H1 (cell line): ENCODE measurements around the gene PLPPR3. TPM values are rescaled to one million over a fixed set of nuclear protein-coding genes. Genes with fewer than 3 reads are reported as not detected.

Experiments used
- CTCF ChIA-PET: fragments of 300-600 bp; sonication (Branson Sonifier 250); formaldehyde crosslinking; loops from one replicate; lab custom pipeline; 2021; ENCODE audit not compliant: partially characterized antibody; lab: Charles Lee
- POLR2A ChIA-PET: fragments of 300-600 bp; sonication (Branson Sonifier 250); formaldehyde crosslinking; loops from one replicate; lab custom pipeline; 2021; ENCODE audit warnings: inconsistent platforms; ENCODE audit not compliant: partially characterized antibody; lab: Charles Lee
- DNase-seq, 2 experiments: peaks; one replicate each; pipeline versions ENCODE4 v3.0.0 to v3.0.0-alpha.2; 2010 to 2022; ENCODE audit warnings: low spot score in 2 of 2, low read depth in 1 of 2, mixed read lengths in 1 of 2
- FAIRE-seq: peaks from 2 replicates; lab custom pipeline; 2011; peaks lifted over from hg19 to GRCh38; lab: Jason Lieb, UNC
- H2AFZ ChIP-seq: 2 replicates; pipeline ENCODE4 v1.8.1; 2012; ENCODE audit warnings: low read length, inconsistent platforms
- H2AK5ac ChIP-seq: 2 replicates; pipeline ENCODE4 v1.6.1; 2013; ENCODE audit warnings: low read depth, low read length
- H2BK120ac ChIP-seq: replicated peaks from 2 replicates; pipeline ENCODE3; 2013; ENCODE audit warnings: low read depth, low read length, inconsistent platforms
- H2BK12ac ChIP-seq: 2 replicates; pipeline ENCODE4 v1.6.1; 2013; ENCODE audit warnings: low read depth, low read length
- H2BK15ac ChIP-seq: 2 replicates; pipeline ENCODE4 v1.6.1; 2013; ENCODE audit warnings: low read length
- H2BK20ac ChIP-seq: 2 replicates; pipeline ENCODE4 v1.6.1; 2013; ENCODE audit warnings: low read length
- H2BK5ac ChIP-seq: 2 replicates; pipeline ENCODE4 v1.6.1; 2013; ENCODE audit warnings: low read depth, low read length
- H3K14ac ChIP-seq: 2 replicates; pipeline ENCODE4 v1.6.1; 2013; ENCODE audit warnings: inconsistent platforms; ENCODE audit not compliant: insufficient read length
- H3K18ac ChIP-seq: 2 replicates; pipeline ENCODE4 v1.6.1; 2013; ENCODE audit warnings: low read length; ENCODE audit errors: extremely low read depth
- H3K23ac ChIP-seq: 2 replicates; pipeline ENCODE4 v1.6.1; 2013; ENCODE audit warnings: inconsistent platforms; ENCODE audit not compliant: insufficient read length
- H3K23me2 ChIP-seq: 2 replicates; pipeline ENCODE4 v1.6.1; 2013; ENCODE audit warnings: low read depth, low read length
- H3K27ac ChIP-seq: 2 replicates; pipeline ENCODE4 v1.6.1; 2011; ENCODE audit warnings: low read depth, low read length, inconsistent platforms
- H3K27me3 ChIP-seq, 4 experiments: replicated peaks in 1 of 4; 1 replicate in 1 of 4; 2 replicates in 3 of 4; pipeline versions ENCODE4 v1.6.1 to v1.8.1; 2011 to 2013; ENCODE audit warnings: low read length in 3 of 4, mild to moderate bottlenecking in 3 of 4, inconsistent platforms in 2 of 4, mixed read lengths in 2 of 4, moderate library complexity in 1 of 4; ENCODE audit not compliant: control insufficient read depth in 3 of 4, insufficient read depth in 3 of 4; ENCODE audit errors: extremely low read depth in 1 of 4
- H3K36me3 ChIP-seq, 4 experiments: 2 replicates each; pipeline versions ENCODE4 v1.6.1 to v1.8.1; 2011 to 2013; ENCODE audit warnings: mild to moderate bottlenecking in 4 of 4, low read length in 3 of 4, moderate library complexity in 2 of 4, control low read depth in 1 of 4, inconsistent platforms in 1 of 4; ENCODE audit not compliant: insufficient read depth in 4 of 4, control insufficient read depth in 2 of 4
- H3K4ac ChIP-seq: replicated peaks from 2 replicates; pipeline ENCODE3; 2013; ENCODE audit warnings: low read length, low read depth, mixed read lengths, inconsistent platforms; ENCODE audit not compliant: insufficient read length
- H3K4me1 ChIP-seq, 4 experiments: replicated peaks in 1 of 4; 1 replicate in 1 of 4; 2 replicates in 3 of 4; pipeline versions ENCODE4 v1.6.1 to v1.8.1; 2011 to 2013; ENCODE audit warnings: low read length in 3 of 4, inconsistent platforms in 2 of 4, mixed read lengths in 1 of 4; ENCODE audit not compliant: insufficient read depth in 4 of 4, control insufficient read depth in 3 of 4
- H3K4me2 ChIP-seq, 2 experiments: 2 replicates each; pipeline versions ENCODE4 v1.6.1 to v1.8.1; 2011 to 2013; ENCODE audit warnings: low read depth in 2 of 2, low read length in 2 of 2, control low read depth in 1 of 2, inconsistent platforms in 1 of 2, mild to moderate bottlenecking in 1 of 2; ENCODE audit not compliant: insufficient read depth in 1 of 2
- H3K4me3 ChIP-seq, 4 experiments: fragments of 200-600, 300-600 bp in 1 of 4; sonication (generic), shearing (Covaris generic), sonication (Bioruptor Twin) in 1 of 4; 2 replicates each; pipeline versions ENCODE4 v1.5.1 to v1.8.1; 2011 to 2016; ENCODE audit warnings: low read length in 4 of 4, low read depth in 3 of 4, control low read depth in 2 of 4, inconsistent platforms in 2 of 4, mild to moderate bottlenecking in 2 of 4, mixed read lengths in 1 of 4, moderate library complexity in 1 of 4; ENCODE audit not compliant: insufficient read depth in 2 of 4; ENCODE audit errors: extremely low read depth in 1 of 4
- H3K56ac ChIP-seq: replicated peaks from 2 replicates; pipeline ENCODE3; 2013; ENCODE audit warnings: low read depth, mild to moderate bottlenecking, mixed read lengths, low read length, inconsistent platforms; ENCODE audit not compliant: insufficient read length
- H3K79me1 ChIP-seq: 2 replicates; pipeline ENCODE4 v1.6.1; 2013; ENCODE audit warnings: low read depth, low read length, control low read depth
- H3K79me2 ChIP-seq, 2 experiments: 2 replicates each; pipeline versions ENCODE4 v1.6.1 to v1.8.1; 2012 to 2013; ENCODE audit warnings: low read length in 2 of 2, mild to moderate bottlenecking in 2 of 2, inconsistent platforms in 1 of 2; ENCODE audit not compliant: insufficient read depth in 2 of 2, control insufficient read depth in 1 of 2
- H3K9ac ChIP-seq, 4 experiments: replicated peaks in 1 of 4; 1 replicate in 1 of 4; 2 replicates in 3 of 4; pipeline versions ENCODE4 v1.6.1 to v1.8.1; 2011 to 2013; ENCODE audit warnings: low read depth in 3 of 4, low read length in 3 of 4, control low read depth in 2 of 4, mild to moderate bottlenecking in 2 of 4, moderate library complexity in 2 of 4, inconsistent platforms in 1 of 4; ENCODE audit errors: extremely low read depth in 1 of 4
- H3K9me3 ChIP-seq, 2 experiments: 2 replicates each; pipeline versions ENCODE4 v1.6.1 to v1.8.1; 2012 to 2013; ENCODE audit warnings: mild to moderate bottlenecking in 2 of 2, moderate library complexity in 2 of 2, control low read depth in 1 of 2, inconsistent platforms in 1 of 2, low read depth in 1 of 2, low read length in 1 of 2, mixed read lengths in 1 of 2; ENCODE audit not compliant: insufficient read depth in 2 of 2
- H4K20me1 ChIP-seq, 2 experiments: replicated peaks in 1 of 2; 2 replicates each; pipeline versions ENCODE3 to v1.8.1; 2011 to 2013; ENCODE audit warnings: inconsistent platforms in 2 of 2, low read length in 2 of 2, mild to moderate bottlenecking in 1 of 2; ENCODE audit not compliant: insufficient read depth in 2 of 2, control insufficient read depth in 1 of 2
- H4K5ac ChIP-seq: 2 replicates; pipeline ENCODE4 v1.6.1; 2013; ENCODE audit warnings: low read length, low read depth, mixed read lengths, inconsistent platforms; ENCODE audit not compliant: insufficient read length
- H4K8ac ChIP-seq: 2 replicates; pipeline ENCODE4 v1.8.0; 2013; ENCODE audit warnings: mild to moderate bottlenecking, moderate library complexity, low read length, inconsistent platforms; ENCODE audit not compliant: insufficient read depth; ENCODE audit errors: extremely low read depth
- H4K91ac ChIP-seq: replicated peaks from 2 replicates; pipeline ENCODE3; 2013; ENCODE audit warnings: low read length, mixed read lengths, inconsistent platforms; ENCODE audit not compliant: insufficient read length
- ATF3 ChIP-seq: IDR thresholded peaks from 2 replicates; pipeline ENCODE4 v1.6.1; 2011; ENCODE audit warnings: low read depth, mild to moderate bottlenecking, low read length; ENCODE audit not compliant: insufficient read depth
- BRCA1 ChIP-seq: IDR thresholded peaks from 2 replicates; pipeline ENCODE4 v1.6.1; 2012; ENCODE audit warnings: low read depth, low read length, improper control_type of control experiment
- CEBPB ChIP-seq: IDR thresholded peaks from 2 replicates; pipeline ENCODE4 v1.6.1; 2012; ENCODE audit warnings: low read depth, low read length
- JUND ChIP-seq: IDR thresholded peaks from 2 replicates; pipeline ENCODE4 v1.6.1; 2011; ENCODE audit warnings: mild to moderate bottlenecking, improper control_type of control experiment, low read length
- KDM1A ChIP-seq: fragments of 200-600, 300-600 bp; sonication (generic); IDR thresholded peaks from 2 replicates; pipeline ENCODE4 v1.7.1; 2016; ENCODE audit warnings: mild to moderate bottlenecking, low read length, borderline replicate concordance
- KDM4A ChIP-seq: IDR thresholded peaks from one replicate; pipeline ENCODE4 v1.7.1; 2012; ENCODE audit warnings: low read depth, mild to moderate bottlenecking, moderate library complexity, low read length, inconsistent platforms; ENCODE audit not compliant: severe bottlenecking
- NRF1 ChIP-seq: IDR thresholded peaks from 2 replicates; pipeline ENCODE4 v1.6.1; 2011; ENCODE audit warnings: mild to moderate bottlenecking, low read depth, low read length, improper control_type of control experiment
- POU5F1 ChIP-seq: IDR thresholded peaks from 2 replicates; pipeline ENCODE4 v1.6.1; 2011; ENCODE audit warnings: low read depth, mild to moderate bottlenecking, low read length, moderate library complexity
- RAD21 ChIP-seq, 2 experiments: IDR thresholded peaks in 1 of 2; conservative IDR thresholded peaks in 1 of 2; 2 replicates each; pipeline ENCODE4 v1.6.1; 2011; ENCODE audit warnings: low read depth in 2 of 2, low read length in 2 of 2, improper control_type of control experiment in 1 of 2, inconsistent platforms in 1 of 2, mild to moderate bottlenecking in 1 of 2, moderate library complexity in 1 of 2
- SIN3A ChIP-seq, 2 experiments: IDR thresholded peaks in 1 of 2; conservative IDR thresholded peaks in 1 of 2; 2 replicates each; pipeline ENCODE4 v1.6.1; 2011 to 2012; ENCODE audit warnings: low read length in 2 of 2, improper control_type of control experiment in 1 of 2, low read depth in 1 of 2, mild to moderate bottlenecking in 1 of 2
- TAF7 ChIP-seq: optimal IDR thresholded peaks from 2 replicates; pipeline ENCODE3; 2011; ENCODE audit warnings: low read depth, mild to moderate bottlenecking, inconsistent platforms, low read length, moderate library complexity, borderline replicate concordance
- TEAD4 ChIP-seq: IDR thresholded peaks from 2 replicates; pipeline ENCODE4 v1.6.1; 2012; ENCODE audit warnings: low read depth, low read length, inconsistent platforms, mixed read lengths
- WGBS, 2 experiments: shearing (Covaris generic) in 1 of 2; methylation state at CpG; one replicate each; pipeline versions ENCODE4 v1.1.6 to v1.1.7; 2013 to 2015; ENCODE audit warnings: low lambda C conversion rate in 2 of 2, mixed read lengths in 2 of 2, inconsistent platforms in 1 of 2, low coverage in 1 of 2, missing lambda C conversion rate in 1 of 2; ENCODE audit not compliant: insufficient replicate concordance in 2 of 2, insufficient coverage in 1 of 2, insufficient read length in 1 of 2; ENCODE audit errors: extremely low coverage in 1 of 2, missing lambda C conversion rate in 1 of 2; 5-methylcytosine and 5-hydroxymethylcytosine counted together
- polyA plus RNA-seq, 7 experiments: library from polyadenylated mRNA; depleted of rRNA in 3 of 7; stranded (reverse) in 5 of 7; unstranded in 2 of 7; fragments of >200 nt in 5 of 7; fragments of 200-250 nt in 2 of 7; gene quantifications; 1 replicate in 5 of 7; 2 replicates in 1 of 7; 4 replicates in 1 of 7; pipeline versions ENCODE4 v1.2.1 to v1.2.3, GENCODE V29; 2011 to 2013; ENCODE audit warnings: missing spikeins in 2 of 7, mixed read lengths in 2 of 7
- total RNA-seq: library from RNA; stranded (reverse); fragmentation: NEBNext Ultra II Directional; extraction: Animal tissue kit (Norgen Biotek cat#: 25700); gene quantifications from 2 replicates; pipeline ENCODE4 v1.2.1, GENCODE V29; 2021

PLPPR3 gene
- total and polyA plus RNA-seq, 2 of the 8 experiments (the other 6 are each of a cell fraction or from before 2014, with no cell fraction given), result 71.7 to 76.4 TPM

- CTCF ChIA-PET, result interaction anchor here (0.7 to 1.9 kb wide), 5 partner anchors 9 to 572 kb away, joined by 3 to 6 read pairs (median 3); no protein-coding TSS in a partner anchor
- H2AK5ac ChIP-seq, result no peak overlapping the region
- H3K79me1 ChIP-seq, result no peaks in the 10 kb centered on the region
- no peaks in the 10 kb centered on the region for H3K9me3 ChIP-seq
- DNase-seq (no peak), FAIRE-seq (no peak)
- no peak overlapping the region for H3K4ac ChIP-seq
- no peak overlapping the region for H4K8ac ChIP-seq
- H2AFZ ChIP-seq, result no peak overlapping the region
- no peak overlapping the region for H3K4me3 ChIP-seq
- POLR2A ChIA-PET, result interaction anchor here (0.6 to 2.9 kb wide), 4 partner anchors 9 to 482 kb away, joined by 3 to 9 read pairs (median 3); partner anchors contain the start of gene PTBP1
- no peak overlapping the region for H4K5ac ChIP-seq
- H3K18ac ChIP-seq, result no peak overlapping the region
- H2BK15ac ChIP-seq, result no peak overlapping the region
- no peak overlapping the region for H4K91ac ChIP-seq
- no peak overlapping the region for H2BK20ac ChIP-seq
- H3K27me3 ChIP-seq, result peaks cover 5 to 11% (median 8%) of the 10 kb centered on the region in 4 experiments
- H3K56ac ChIP-seq, result no peak overlapping the region
- peaks cover 3% of the 10 kb centered on the region; the same call in 1 of the 2 replicates for H3K23me2 ChIP-seq
- no peak overlapping the region for H3K27ac ChIP-seq
- H4K20me1 ChIP-seq, result no peaks in the 10 kb centered on the region
- H2BK5ac ChIP-seq, result no peak overlapping the region
- H3K9ac ChIP-seq, result no peak overlapping the region
- H3K23ac ChIP-seq, result no peak overlapping the region
- peaks cover 0 to 5% (median 2%) of the 10 kb centered on the region in 4 experiments; a peak in 4 of 7 replicates for H3K4me1 ChIP-seq
- H2BK120ac ChIP-seq, result no peak overlapping the region
- H2BK12ac ChIP-seq, result no peak overlapping the region
- H3K79me2 ChIP-seq, result no peaks in the 10 kb centered on the region
- no peaks in the 10 kb centered on the region for H3K36me3 ChIP-seq
- 77% methylated on average over 7 of the region's 12 CpGs; no CpG with 5 or more reads in 1 of the 2 experiments for WGBS, 2 experiments
- no peak overlapping the region for H3K4me2 ChIP-seq
- no peak overlapping the region for H3K14ac ChIP-seq
- TF ChIP-seq SIN3A (conservative IDR thresholded peaks at IDR 0.05 in 1 of 2, IDR thresholded peaks at IDR 0.05 in 1 of 2; ENCODE audit: low read depth in 1 of 2, low read length in 2 of 2) (no peak), TEAD4 (no peak), KDM4A (no peak), NRF1 (no peak), BRCA1 (no peak), ATF3 (no peak), JUND (no peak), POU5F1 (no peak), KDM1A (no peak), TAF7 (no peak), CEBPB (no peak), RAD21 (IDR thresholded peaks at IDR 0.05 in 1 of 2, conservative IDR thresholded peaks at IDR 0.05 in 1 of 2; ENCODE audit: low read depth in 2 of 2, low read length in 2 of 2) (no peak)
Measured at GRCh38 chr19:848386-848921, 26.7 kb upstream of the PLPPR3 start.
